Ramos (cell line): Measurements from ENCODE around the gene LCN6.

Experiments used
- in situ Hi-C: fragments of 300-500 bp; cut with MboI; formaldehyde crosslinking; loops from one replicate; pipeline ENCODE4 v1.14.3; 2022; ENCODE audit warnings: low sequenced_read_pairs; ENCODE audit not compliant: unreplicated experiment

LCN6 gene

DNA sequence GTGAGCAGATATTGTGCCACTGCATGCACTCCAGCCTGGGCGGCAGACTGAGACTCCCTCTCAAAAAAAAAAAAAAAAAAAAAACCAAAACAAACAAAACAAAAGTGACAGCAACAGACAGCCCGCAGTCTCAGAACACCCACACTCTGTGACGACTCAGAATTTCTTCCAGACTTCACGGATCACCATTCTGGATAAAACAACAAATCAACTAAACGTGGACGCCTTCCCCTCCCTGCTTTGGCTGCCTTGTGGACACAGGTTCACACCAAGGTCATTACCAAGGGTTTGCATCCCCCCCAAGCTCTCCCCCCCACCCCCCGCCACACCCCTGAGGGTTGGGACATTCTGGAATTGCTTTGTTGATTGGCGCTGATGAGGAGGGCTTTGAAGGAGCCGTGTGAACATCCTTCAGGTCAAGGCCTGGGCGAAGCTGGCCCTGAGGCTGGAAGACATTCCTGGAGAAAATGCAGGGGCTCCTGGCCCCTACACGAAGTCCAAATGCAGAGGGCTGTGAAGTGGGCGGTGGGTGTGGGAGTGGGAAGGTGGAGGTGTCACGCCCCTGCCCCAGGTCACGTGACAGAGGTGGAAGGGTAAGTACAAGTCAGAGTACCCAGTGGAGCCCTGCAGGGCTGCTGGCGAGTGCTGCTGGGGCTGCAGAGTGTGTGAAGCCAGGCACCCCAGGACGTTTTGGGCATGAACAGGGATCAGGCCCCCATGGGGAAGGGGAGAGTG, 15.7 kb downstream of the LCN6 start:
- in situ Hi-C loops = no loop called here

DNA sequence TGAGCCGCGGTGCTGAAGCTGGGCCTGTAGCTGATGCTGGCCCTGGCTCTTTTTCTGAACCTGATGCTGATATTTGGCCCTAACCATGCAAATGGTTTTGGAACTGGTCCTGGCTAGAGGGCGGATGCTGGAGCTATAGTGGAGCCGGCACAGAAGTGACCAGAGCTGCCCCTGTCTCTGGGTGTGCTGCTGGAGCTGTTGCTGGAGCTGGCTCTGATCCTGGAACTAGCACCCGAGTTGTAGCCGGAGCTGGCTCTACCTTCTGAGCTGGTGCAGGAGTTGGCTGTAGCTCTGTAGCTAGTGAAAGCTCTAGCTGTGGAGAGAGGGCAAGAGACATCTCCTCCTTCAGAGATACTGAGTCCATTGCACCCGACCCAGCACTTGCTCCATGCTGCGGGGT, 18.4 kb downstream of the LCN6 start:
- in situ Hi-C loops = no loop called here

DNA sequence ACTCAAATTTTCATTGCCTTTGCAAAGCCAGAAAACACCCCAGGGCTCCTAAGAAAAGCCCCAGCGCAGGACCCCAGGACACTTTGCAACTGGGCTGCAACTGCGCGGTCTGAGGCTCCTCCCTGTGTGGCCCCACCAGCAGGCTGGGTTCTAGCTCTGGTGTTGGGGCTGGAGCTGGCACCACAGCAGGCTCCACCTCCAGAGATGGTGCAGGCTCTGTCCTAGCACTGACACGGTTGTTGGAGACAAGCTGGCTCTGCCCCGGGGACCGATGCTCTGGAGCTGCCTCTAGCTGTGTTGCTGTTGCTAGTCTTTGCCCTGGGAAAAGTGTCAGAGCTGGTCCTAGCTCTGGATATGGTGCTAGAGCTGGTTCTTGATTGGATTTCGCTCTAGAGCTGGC, 19.2 kb downstream of the LCN6 start:
- in situ Hi-C loops = no loop called here

DNA sequence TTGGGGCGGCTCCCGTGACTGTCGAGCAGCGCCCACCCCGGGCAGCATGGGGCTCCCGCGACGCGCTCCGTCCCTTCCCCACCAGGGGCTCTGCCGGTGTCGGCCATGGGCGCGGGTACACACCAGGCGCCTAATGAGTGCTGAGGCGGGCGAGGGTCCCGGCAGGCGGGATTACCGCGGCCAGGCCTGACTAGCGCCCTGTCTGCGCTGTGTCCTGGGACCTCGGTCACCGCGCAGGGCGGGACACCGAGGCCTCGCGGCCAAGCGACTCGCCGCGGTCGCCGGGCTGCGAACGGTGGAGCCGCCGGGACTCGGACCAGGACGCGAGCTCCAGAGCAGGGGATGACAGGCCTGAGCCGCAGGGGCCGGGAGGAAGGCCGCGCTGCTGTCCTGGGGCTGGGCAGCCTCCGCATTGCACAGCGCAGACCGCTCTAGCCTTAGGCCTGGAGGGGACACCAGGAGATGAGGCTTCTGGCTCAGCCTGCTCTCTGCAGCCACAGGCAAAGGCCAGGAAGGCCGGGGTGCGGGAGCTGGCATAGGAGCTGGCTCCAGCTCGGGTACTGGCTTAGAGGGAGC, 19.7 kb downstream of the LCN6 start:
- in situ Hi-C loops = no loop called here

DNA sequence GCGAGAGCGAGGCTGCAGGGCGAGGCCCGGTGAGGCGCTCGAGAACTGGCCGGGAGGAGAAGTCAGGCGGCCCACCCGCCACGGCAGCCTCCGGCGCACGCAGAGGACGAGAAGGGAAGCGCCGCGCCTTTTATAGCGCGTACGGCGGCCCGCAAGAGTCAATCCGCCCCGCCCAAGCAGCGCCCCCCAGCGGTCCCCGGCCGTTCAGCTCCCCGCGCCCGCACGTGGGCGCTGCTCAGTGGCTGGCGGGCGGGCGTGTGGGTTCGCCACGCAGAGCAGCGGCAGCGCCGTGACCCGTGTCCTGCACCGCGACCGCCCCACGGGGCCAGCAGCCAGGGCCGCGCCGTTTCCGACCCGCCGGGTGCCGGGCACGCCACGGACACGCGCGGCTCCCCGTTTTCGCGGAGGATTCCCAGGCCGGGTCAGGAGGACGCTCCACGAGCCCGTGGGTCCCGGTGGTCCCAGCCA, 20.2 kb downstream of the LCN6 start:
- in situ Hi-C loops = no loop called here

DNA sequence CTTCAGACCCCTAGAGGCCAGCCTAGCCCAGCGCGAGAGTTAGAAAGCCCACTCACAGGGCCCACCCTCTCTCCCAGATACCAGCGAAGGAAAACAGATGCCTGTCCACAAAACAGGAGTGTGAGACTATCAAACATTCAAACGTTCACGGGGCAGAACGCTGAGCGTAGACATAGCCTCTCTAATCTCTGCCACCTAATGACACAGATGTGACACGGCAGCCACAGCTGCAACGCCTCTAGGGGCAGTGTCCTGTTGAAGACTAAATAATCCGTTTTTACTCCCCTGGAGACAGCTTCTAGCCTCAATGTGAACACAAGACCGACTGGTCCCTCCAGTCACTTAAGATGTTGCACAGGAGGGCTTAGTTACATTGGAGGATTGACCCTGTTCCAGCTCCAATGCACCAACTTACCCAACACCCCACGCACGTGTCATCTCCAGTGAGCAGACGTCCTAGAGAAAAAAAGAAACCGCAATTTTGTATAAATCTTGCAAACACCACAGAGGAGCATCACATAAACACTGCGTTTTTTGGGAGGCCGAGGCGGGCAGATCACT, 21.6 kb downstream of the LCN6 start:
- in situ Hi-C loops = no loop called here

DNA sequence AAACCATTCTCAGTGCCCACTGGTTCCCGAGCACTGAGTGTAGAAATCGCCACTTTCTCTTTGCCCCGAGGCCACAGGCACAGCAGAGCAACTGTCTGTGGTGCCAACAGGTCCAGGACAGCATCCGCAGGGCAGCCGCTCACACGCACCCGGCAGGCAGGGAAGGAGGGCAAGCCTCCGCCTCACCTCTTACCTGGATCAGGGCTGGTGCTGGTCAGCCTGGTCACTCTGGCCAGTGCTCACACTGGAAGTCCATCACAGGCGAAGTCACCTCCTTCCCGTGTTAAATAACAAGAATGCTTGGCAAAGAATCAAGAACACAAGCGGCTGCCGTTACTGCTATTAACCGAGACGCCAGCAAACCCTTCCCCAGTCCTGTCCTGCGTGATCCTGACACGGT, 22.2 kb downstream of the LCN6 start:
- in situ Hi-C loops = no loop called here

DNA sequence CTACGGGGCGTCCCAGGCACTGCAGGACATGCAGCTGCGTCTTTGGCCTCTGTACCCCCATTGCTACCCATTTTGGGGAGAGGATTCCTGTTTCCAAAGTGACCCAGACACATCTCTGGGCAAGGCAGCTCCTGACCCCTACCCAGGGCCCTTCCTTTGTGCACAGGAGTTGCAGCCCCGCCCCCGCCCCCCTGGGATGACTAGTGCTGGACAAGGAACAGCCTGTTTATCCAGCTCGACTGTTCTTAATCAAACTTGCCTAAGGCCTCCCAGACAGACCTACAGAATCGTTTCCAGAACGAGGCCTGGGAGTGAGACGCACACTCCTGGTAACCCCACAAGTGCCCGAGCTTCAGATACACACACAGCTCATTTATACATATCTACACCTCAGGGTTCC, 22.7 kb downstream of the LCN6 start:
- in situ Hi-C loops = no loop called here

DNA sequence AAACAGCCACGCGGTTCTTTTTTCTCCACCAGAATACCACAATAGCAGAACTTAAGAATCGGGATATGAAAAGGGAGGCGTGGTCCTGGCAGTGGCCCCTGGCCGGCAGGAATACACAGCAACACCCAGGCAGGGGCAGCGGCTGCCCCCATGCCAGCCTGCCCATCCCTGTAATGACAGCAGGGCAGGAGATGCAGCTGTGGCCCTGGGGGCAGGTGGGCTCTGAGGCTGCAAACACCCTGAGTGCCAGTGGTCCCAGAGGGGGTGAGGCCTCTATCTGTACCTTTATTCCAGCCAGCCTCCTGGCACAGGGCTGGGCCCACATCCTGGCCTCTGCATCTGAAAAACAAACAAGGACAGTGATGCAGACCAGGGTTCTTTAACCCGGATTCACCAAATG, 23.6 kb downstream of the LCN6 start:
- in situ Hi-C loops = no loop called here

DNA sequence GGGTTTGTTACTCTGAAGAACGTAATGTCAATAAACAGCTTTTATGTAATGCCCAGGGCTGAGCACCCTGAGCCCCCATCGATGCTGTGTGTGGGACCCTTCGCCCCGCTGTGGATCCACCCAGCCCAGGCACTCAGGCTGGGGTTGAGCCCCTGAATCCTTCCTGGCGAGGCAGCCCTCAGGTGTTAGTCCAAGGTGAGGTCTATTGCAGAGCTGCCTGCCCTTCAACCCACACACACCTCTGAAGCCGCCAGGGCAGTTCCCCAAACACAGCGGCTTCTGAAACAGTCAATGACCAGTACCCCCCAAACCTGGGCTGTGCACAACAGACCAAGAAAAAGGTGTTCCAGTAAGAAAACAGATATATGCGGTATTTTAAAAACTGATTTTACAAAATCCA, 24.3 kb downstream of the LCN6 start:
- in situ Hi-C loops = no loop called here

DNA sequence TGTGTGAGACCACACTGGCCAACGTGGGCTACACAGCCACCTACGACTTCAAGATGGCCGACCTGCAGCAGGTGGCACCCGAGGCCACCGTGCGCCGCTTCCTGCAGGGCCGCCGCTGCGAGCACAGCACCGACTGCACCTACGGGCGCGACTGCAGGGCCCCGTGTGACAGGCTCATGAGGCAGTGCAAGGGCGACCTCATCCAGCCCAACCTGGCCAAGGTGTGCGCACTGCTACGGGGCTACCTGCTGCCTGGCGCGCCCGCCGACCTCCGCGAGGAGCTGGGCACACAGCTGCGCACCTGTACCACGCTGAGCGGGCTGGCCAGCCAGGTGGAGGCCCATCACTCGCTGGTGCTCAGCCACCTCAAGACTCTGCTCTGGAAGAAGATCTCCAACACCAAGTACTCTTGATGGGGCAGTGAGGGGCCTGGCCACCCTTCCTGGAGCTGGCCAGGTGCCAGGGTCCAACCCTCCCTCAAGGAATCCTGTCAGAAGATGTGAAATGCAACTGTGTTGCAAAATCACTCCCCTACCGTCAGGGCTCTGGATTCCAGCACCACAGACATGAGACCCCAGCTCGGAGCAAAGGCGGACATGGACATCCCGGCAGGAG, 24.9 kb downstream of the LCN6 start:
- in situ Hi-C loops = no loop called here

DNA sequence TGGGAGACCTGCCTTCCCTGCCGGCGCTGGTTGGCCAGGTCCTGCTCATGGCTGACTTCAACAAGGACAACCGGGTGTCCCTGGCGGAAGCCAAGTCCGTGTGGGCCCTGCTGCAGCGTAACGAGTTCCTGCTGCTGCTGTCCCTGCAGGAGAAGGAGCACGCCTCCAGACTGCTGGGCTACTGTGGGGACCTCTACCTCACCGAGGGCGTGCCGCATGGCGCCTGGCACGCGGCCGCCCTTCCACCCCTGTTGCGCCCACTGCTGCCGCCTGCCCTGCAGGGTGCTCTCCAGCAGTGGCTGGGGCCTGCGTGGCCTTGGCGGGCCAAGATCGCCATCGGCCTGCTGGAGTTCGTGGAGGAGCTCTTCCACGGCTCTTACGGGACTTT, 25.4 kb downstream of the LCN6 start:
- in situ Hi-C loops = no loop called here

DNA sequence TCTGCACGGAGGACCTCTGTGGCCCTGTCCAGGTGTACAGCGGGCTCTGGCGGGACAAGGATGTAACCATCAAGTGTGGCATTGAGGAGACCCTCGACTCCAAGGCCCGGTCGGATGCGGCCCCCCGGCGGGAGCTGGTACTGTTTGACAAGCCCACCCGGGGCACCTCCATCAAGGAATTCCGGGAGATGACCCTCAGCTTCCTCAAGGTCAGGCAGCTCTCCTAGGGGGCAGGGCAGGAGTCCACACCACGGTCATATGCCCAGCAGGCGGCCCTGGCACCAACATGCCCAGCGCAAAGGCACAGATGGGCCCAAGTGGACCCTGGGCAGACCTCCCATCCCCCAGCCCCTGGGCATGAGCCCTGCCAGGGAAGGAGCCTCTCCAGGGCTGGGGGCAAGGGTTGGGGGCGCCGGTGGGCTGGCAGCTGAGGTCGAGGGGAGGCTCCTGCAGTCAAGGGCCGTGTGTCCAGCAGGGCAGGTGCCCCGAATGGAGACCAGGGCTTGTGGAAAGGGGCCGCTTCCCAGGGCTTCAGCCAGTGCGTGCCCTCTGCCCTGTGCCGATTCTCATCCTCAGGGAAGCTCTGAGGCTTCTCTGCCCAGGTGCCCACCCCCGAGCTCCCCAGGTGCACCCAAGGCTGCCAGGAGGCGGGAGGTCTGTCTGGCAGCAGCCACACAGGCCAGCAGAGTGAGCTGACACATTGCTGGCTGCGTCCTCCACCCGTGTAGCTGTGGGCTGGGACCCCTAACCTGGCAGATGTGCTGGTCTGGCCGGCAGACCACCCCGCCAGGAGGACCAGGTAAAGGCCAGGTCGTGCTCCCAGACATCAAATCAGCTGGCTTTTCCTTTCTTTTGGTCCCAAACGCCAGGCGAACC, 26.0 kb downstream of the LCN6 start:
- in situ Hi-C loops = no loop called here

DNA sequence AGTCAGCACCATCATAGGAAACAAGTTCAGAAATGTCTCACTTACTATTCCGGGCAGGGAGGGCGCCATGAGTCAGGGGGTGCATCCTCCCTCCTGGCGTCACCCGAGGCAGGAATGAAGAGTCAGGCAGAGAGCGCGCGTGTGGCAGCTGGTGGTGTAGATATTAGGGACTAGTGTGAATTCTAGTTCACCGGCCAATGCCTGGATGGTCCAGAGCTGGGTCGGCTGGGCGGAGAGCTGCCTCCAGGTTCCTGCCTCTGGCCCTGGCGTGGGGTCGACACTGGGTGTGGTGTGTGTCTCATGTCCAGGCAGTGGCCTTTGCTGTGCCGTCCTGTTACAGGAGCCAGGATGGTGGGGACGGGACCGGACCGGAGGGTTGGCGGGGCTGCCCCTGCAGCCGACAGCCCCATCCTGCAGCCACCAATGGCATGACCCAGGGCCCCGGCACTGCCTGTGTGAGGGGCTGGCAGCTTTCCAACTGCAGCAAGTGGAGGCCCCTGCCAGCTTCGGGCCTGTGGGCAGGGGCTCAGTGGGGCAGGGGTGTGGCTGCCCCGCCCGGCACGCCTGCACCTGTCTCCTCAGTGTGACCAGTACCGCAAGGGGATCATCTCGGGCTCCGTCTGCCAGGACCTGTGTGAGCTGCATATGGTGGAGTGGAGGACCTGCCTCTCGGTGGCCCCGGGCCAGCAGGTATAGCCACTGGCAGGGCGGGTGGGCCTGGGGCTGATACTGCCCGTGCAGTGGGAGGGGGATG, 26.8 kb downstream of the LCN6 start:
- in situ Hi-C loops = no loop called here

DNA sequence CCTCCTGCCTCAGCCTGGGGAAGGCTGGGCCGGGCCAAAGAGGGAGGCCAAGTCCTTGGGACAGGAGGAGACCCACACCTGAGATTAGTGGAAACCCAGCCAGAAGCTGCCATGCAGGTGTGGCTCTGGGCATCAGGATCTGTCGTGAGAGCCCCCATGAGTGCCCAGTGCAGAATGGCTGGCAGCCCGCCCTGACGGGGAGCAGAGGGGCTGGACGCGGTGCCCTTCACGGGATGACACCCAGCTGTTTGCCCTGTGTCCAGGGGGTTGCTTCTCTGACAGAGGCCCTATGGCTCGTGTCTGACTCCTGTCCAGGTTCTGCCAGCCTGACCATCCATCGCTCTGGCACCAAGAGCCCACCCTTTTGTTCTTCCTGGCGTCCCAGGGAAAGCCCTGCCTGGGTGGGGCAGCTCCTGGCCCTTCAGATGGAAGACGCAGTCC, 27.4 kb downstream of the LCN6 start:
- in situ Hi-C loops = no loop called here

DNA sequence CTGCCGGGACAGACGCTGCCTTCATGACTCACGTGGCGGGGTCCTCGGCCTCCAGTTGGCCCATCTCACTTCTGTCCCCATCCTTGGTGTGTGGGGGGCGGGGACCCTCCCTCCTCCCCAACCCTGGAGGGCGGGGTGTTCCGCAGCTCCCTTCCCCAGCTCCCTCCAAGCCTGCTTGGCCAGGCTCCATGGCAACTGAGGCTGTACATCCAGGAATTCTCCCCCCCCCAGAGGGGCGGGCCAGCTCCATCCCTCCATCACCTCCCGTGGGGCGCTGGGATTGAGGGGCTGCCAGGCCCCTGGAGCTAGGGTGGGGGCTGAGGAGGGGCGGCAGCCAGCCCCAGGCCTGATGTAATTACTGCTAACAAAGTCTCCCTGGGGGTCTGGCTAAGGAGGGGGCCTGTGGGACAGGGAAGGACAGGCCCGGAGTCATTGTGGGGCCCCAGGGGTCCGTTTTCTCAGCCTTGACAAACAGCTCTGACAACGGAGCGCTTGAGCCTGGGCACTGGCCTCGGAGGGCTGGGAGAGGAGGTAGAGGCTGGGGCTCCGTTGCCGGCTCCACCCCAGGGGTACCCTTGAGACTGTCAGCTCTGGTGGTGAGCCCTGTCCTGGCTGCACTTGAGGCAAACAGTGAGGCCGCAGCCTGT, 28.0 kb downstream of the LCN6 start:
- in situ Hi-C loops = no loop called here

DNA sequence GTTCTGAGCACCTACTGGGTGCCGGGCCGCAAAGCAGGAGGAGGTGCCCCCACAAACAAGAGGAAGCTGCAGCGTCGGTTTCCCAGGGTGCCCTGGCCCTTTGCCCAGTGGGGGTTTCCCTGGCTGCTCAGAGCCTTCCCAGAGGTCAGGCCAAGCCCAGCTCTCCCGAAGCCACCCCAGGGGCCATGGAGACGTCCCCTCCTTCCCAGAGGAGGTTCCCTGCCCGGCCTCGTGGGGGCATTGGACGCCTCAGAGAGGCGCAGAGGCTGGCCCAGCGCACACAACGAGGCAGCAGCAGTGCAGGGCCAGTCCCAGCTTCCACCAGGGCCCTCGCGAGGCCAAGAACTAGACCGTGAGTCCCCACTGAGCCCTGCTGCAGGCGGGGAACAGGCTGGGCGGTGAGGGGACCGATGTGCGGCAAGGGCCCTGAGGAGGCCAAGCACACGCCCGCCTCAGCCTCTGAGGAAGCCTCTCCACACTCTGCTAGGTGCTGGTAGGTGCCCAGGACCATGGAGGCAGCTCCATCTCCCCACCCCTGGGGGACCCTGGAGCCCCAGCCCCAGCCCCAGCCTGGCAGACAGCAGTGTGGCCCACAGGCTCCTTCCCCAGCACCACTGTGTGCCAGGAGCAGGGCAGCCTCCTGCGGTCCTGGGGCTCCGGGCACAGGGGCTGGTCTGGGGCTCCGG, 29.0 kb downstream of the LCN6 start:
- in situ Hi-C loops = no loop called here

DNA sequence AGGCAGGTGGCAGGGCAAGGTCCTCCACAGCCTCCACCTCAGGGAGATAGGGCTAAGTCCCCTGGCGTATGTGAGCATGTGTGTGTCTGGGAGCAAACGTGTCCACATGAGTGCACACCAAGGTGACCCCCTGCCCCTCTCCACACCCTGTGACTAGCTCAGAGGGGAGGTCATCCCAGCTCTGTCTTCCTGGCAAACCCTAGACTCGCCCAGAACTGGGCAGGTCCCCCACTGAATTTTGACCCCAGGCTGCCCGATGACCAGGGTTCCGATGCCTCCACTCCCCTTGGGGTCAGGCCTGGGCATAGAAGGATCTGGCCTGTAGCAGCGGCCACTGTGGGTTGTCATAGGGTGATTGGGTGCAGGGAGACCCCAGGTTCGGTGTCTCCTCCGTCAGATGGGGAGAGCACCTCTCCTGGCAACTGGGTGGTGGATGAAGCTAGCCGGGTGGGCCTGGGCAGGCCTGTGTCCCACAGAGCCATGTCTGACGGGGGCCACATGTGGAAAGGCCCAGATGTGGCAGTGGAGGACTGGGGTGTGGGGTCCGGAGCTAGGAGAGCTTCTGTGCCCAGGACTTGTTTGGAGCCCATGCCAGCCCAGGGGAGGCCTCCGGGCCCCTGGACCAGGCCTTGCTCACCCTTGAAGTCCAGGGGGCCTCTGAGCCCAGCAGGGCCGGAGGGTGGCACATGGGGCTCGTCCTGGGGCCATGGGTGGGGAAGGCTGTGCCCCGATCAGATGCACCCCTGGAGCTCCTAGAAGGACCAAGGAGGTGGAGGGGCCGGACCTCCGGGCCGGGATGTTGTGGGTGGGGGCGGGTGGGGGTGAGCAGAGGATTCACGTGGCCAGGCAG, 29.8 kb downstream of the LCN6 start:
- in situ Hi-C loops = no loop called here
